ENCODE data around the gene HOXD11. TPM values are rescaled to one million over a fixed set of nuclear protein-coding genes. Genes with fewer than 3 reads are reported as not detected.

HOXD11 gene
- total RNA-seq, 1 experiment from 2014 or later, result 107 TPM

DNA sequence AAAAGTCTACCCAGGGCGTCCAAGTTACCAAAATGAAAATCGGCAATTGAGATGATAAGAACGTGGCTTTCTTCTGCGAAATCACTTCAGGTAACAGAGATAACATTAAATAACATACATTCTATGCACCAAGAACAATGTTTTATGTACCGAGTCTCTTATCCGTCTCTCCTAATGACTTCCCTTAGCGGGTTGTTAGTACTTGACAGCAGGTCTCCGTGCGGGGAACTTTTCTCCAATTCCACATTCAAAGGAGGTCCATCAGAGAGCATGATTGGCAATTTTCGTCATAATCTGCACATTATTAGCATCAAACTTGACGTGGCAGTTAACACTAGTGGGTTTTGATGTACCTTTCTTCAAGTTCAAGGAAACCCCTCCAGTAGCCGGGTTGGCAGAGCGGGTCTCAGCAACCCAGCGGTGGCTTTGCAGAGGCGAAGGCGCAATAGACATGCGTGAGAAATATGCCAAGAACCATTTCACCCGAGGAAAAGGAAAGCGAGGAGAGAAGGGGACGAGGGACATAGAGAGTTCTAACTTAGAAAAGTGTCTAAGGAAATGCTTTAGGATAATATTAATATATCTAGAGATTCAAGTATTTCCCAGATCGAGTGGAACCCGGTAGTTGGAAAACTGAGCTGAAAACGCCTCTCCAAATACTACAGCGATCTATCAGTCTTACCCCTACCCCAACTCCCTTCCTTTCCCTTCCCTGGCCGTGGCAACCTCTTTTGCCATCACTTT lies 28.4 kb upstream of the HOXD11 start:
- intact Hi-C loops (cut with micrococcal nuclease; ENCODE audit: unreplicated experiment), result no loop called here
- H3K9me3 ChIP-seq (ENCODE audit: low read depth, low read length, poor library complexity, severe bottlenecking), result no peaks in the 10 kb centered on the region
- TF ChIP-seq, protein P1, sequence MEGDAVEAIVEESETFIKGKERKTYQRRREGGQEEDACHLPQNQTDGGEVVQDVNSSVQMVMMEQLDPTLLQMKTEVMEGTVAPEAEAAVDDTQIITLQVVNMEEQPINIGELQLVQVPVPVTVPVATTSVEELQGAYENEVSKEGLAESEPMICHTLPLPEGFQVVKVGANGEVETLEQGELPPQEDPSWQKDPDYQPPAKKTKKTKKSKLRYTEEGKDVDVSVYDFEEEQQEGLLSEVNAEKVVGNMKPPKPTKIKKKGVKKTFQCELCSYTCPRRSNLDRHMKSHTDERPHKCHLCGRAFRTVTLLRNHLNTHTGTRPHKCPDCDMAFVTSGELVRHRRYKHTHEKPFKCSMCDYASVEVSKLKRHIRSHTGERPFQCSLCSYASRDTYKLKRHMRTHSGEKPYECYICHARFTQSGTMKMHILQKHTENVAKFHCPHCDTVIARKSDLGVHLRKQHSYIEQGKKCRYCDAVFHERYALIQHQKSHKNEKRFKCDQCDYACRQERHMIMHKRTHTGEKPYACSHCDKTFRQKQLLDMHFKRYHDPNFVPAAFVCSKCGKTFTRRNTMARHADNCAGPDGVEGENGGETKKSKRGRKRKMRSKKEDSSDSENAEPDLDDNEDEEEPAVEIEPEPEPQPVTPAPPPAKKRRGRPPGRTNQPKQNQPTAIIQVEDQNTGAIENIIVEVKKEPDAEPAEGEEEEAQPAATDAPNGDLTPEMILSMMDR (conservative IDR thresholded peaks at IDR 0.05; ENCODE audit: low read depth, low read length), result no peak
- no peak for TF ChIP-seq EZH2 (IDR thresholded peaks at IDR 0.05; ENCODE audit: borderline replicate concordance, low read depth, low read length, poor library complexity, severe bottlenecking)
- peak overlapping the region; percentile 36 for H3K4me3 ChIP-seq (ENCODE audit: low read depth, low read length, poor library complexity, severe bottlenecking)
- no peak for DNase-seq (ENCODE audit: low spot score)
- CTCF ChIA-PET, result interaction anchor here (1.5 to 2.2 kb wide), 2 partner anchors 388 to 712 kb away, joined by 6 read pairs; no protein-coding TSS in a partner anchor
- no peak overlapping the region for H3K27ac ChIP-seq (ENCODE audit: low read depth, low read length, poor library complexity, severe bottlenecking)
- peaks cover 91% of the 10 kb centered on the region for H3K27me3 ChIP-seq (replicated peaks; ENCODE audit: insufficient read depth, low read depth, low read length, poor library complexity)
- peaks cover 29% of the 10 kb centered on the region for H3K4me1 ChIP-seq (ENCODE audit: insufficient read depth, low read length, poor library complexity, severe bottlenecking)
- POLR2A ChIA-PET (ENCODE audit: low non-redundant PET), result no interaction called here
- H3K36me3 ChIP-seq (ENCODE audit: insufficient read depth, low read length, poor library complexity, severe bottlenecking), result no peaks in the 10 kb centered on the region
- BruUV-seq (replicated peaks), result no TSS peak

DNA sequence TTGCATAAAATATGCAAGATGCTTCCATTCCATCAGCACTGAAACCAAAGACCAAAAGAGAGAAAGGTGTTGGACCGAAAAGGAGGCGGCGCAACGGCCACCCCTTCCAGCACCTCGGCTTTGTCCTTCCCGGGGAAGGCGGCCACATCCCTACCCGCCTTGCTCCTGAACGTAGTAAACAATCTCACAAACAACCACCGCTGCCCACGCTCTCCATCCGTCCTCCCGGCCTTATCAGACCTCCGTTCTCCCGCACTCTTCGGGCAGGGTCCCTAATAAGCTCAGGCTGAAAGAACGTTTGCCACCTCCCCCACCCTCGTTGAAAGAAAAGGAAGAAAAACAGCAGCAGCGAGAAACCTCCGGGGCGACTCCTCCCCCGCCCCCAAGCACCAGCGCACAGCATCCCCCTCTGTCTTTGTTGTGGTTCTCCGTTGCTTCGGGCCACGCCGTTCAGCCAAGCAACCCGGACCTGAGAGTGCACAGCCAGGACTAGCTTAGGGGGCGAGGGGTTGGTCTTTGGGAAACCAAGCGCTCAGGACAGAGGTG lies 27.7 kb upstream of the HOXD11 start:
- CTCF ChIA-PET, result interaction anchor here (1.5 to 2.2 kb wide), 2 partner anchors 389 to 712 kb away, joined by 6 read pairs; no protein-coding TSS in a partner anchor
- H3K27ac ChIP-seq (ENCODE audit: low read depth, low read length, poor library complexity, severe bottlenecking), result no peak overlapping the region
- peak overlapping the region; percentile 36 for H3K4me3 ChIP-seq (ENCODE audit: low read depth, low read length, poor library complexity, severe bottlenecking)
- intact Hi-C loops (cut with micrococcal nuclease; ENCODE audit: unreplicated experiment), result no loop called here
- DNase-seq (ENCODE audit: low spot score), result no peak
- TF ChIP-seq EZH2 (IDR thresholded peaks at IDR 0.05; ENCODE audit: borderline replicate concordance, low read depth, low read length, poor library complexity, severe bottlenecking), result no peak
- TF ChIP-seq, protein P1 (conservative IDR thresholded peaks at IDR 0.05; ENCODE audit: low read depth, low read length), result no peak
- BruUV-seq (replicated peaks), result no TSS peak
- peaks cover 28% of the 10 kb centered on the region for H3K4me1 ChIP-seq (ENCODE audit: insufficient read depth, low read length, poor library complexity, severe bottlenecking)
- H3K9me3 ChIP-seq (ENCODE audit: low read depth, low read length, poor library complexity, severe bottlenecking), result no peaks in the 10 kb centered on the region
- H3K36me3 ChIP-seq (ENCODE audit: insufficient read depth, low read length, poor library complexity, severe bottlenecking), result no peaks in the 10 kb centered on the region
- POLR2A ChIA-PET (ENCODE audit: low non-redundant PET), result no interaction called here
- peaks cover 94% of the 10 kb centered on the region for H3K27me3 ChIP-seq (replicated peaks; ENCODE audit: insufficient read depth, low read depth, low read length, poor library complexity)

DNA sequence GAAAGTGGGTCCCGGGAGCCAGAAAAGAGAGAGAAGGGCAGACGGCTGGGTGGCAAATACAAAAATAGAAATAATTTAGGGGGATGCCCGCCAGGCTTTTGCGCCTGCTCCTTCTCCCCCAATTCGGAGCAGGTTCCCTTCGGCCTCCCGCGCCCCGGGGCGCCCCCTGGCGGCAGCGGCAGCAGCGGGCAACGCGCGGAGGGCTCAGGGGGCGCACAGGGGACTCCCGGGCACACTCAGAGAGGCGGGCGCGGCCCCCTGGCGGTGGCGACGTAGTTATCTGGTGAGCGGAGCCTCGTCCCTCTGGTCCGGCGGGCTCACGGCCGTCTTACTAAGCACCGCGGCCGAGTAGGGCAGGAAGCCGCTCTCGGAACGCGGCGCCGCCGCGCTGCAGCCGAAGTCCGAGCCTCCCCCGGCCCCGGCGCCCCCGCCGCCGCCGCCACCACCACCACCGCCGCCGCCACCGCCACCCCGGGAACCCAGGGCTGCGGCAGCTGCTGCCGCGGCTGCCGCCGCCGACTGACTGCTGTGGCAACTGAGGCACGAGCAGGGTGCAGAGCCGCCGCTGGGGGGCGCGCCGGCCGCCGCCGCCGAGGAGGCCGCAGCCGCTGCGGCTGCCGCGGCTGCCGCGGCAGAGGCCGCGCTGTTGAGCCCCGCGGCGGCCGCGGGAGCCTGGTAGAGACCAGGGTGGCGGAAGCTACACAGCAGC lies 27.1 kb upstream of the HOXD11 start:
- DNase-seq (ENCODE audit: low spot score), result peak; percentile 87
- CTCF ChIA-PET, result interaction anchor here (1.5 to 2.2 kb wide), 2 partner anchors 390 to 713 kb away, joined by 6 read pairs; no protein-coding TSS in a partner anchor
- no peaks in the 10 kb centered on the region for H3K36me3 ChIP-seq (ENCODE audit: insufficient read depth, low read length, poor library complexity, severe bottlenecking)
- peaks cover 34% of the 10 kb centered on the region for H3K4me1 ChIP-seq (ENCODE audit: insufficient read depth, low read length, poor library complexity, severe bottlenecking)
- H3K4me3 ChIP-seq (ENCODE audit: low read depth, low read length, poor library complexity, severe bottlenecking), result peak overlapping the region; percentile 36
- intact Hi-C loops (cut with micrococcal nuclease; ENCODE audit: unreplicated experiment), result loop anchor here (2.0 to 5.0 kb wide), 3 partner anchors 78 to 968 kb away; partner anchors contain the start of gene LNPK
- POLR2A ChIA-PET (ENCODE audit: low non-redundant PET), result no interaction called here
- no peak overlapping the region for H3K27ac ChIP-seq (ENCODE audit: low read depth, low read length, poor library complexity, severe bottlenecking)
- H3K27me3 ChIP-seq (replicated peaks; ENCODE audit: insufficient read depth, low read depth, low read length, poor library complexity), result peaks cover 94% of the 10 kb centered on the region
- no peaks in the 10 kb centered on the region for H3K9me3 ChIP-seq (ENCODE audit: low read depth, low read length, poor library complexity, severe bottlenecking)
- TF ChIP-seq EZH2 (IDR thresholded peaks at IDR 0.05; ENCODE audit: borderline replicate concordance, low read depth, low read length, poor library complexity, severe bottlenecking), result no peak
- TF ChIP-seq, protein P1 (conservative IDR thresholded peaks at IDR 0.05; ENCODE audit: low read depth, low read length), result peak; percentile 91
- no TSS peak for BruUV-seq (replicated peaks)
